GM18499 (cell line): ENCODE measurements around the gene STEAP2.

ENCODE experiments used
- ATAC-seq: cut with Tn5 transposase; IDR thresholded peaks from one replicate; pipeline ENCODE4 v1.9.1; 2021; ENCODE audit warnings: moderate number of reproducible peaks; ENCODE audit not compliant: insufficient read depth, unreplicated experiment

The STEAP2 gene

DNA sequence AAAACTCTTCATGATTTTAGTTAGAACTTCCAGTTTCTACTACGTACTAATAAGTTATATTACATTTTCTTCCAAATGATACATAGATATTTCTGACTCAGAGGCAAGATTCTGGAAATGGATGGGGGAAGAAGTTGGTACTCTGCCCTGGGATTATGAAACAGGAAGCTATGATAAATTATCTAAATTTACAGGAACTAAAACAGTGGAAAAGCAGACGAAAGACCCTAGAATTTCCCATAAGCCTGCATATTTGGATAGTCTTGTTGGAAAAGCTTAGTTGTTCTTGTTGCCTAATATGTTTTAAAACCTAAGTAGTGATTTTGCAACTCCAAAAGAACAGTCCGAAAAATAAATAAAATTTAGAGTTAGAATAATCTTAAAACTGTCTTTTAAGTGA lies 55.3 kb downstream of the STEAP2 start:
- ATAC-seq = no peak

- no peak for ATAC-seq
Measured at GRCh38 chr7:90267263-90267858, 55.8 kb downstream of the STEAP2 start.

DNA sequence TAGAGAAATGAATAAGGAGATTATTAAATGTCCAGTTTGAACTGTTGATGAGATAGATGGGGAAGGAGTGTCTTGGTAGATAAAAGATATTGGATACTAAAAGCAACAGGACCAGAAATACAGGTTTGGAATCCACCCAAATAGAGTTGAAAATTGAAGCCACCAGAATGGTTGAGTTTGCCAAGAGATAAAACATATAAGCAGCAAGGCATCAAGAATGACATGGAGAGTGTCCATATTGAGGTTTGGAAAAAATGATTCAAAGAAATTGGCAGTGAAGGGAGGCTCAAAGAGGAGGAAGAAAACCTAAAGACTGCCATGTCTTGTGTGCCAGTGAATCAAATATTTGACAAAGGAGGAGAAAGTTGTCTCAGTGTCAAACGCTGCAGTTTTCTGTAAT lies 57.6 kb downstream of the STEAP2 start:
- ATAC-seq = no peak

GRCh38 chr7:90270431-90271178 lies 59.1 kb downstream of the STEAP2 start:
- no peak for ATAC-seq

DNA sequence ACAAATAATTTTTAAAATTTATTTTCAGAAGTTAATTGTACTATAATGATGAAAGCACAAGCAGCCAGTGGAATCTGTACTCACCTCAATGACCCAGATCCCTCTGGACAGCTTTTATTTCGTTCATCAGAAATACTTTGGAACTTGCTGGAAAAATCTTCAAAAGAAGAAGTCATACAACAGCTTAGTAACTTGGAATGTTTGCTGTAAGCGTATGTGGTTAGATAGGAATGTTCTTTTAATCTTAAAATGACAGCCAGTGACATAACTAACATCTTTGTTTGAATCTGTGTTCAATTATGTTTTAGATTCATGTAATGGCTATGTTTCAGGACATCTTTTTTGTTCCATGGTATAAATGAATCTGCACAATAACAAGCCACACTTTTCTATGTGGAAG lies 60.2 kb downstream of the STEAP2 start:
- no peak for ATAC-seq

- no peak for ATAC-seq
Measured at GRCh38 chr7:90272242-90272641, 60.7 kb downstream of the STEAP2 start.

DNA sequence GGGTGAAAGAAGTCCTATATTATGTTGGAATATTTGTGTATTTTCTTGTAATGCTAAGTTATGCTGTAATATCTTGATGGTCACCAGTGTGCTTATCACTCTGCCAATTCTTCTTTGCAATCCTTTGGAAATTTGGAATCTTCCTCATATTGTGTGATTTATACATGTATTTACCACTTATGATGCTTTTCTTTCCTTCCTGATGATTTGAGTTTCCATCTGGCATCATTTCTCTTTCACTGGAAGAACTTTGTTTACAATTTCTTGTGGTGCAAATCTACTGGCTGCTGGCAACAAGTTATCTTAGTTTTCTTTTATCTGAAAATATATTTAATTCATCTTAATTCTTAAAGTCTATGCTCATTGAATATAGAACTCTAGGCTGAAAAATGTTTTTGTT lies 62.6 kb downstream of the STEAP2 start:
- ATAC-seq = no peak

DNA sequence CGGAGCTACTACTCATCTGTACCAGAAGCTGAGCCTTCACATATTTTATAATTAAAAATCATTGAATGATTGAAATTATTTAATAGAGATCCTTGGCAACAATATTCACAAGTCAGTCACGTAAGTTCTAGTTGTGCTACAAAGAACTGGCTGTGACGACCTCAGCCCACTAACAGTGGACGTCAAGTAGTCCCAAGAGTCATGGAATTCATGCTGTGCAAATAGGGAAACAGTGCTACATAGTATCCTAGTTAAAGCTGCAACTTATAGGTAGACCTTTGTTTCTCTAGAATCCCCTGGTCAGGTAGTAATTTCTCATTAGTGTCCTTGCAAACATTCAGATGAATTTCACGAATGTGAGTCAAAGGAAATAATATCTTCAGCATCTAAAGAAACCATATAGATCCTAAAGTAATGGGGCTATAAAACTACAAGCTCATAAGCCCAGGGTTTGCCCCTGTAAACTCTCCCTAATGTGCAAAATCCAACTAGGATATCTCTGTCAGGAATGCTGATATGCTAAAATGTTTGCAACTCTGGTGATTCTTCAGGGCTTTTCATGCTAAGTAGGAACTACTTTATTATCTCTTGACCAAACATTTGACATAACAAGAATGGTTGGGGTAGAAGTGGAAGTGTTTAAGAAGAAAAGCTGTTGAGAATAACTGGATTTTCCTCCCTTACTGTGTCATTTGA lies 64.6 kb downstream of the STEAP2 start:
- no peak for ATAC-seq
